GM12878 (cell line): ENCODE data around the gene CEP295NL. TPM values are rescaled to one million over a fixed set of nuclear protein-coding genes. Genes with fewer than 3 reads are reported as not detected.

Experiments used
- ATAC-seq: fragments of 200-7000 bp; cut with Tn5 transposase; 3 replicates; pipeline ENCODE4 v1.9.1; 2020; ENCODE audit warnings: mild to moderate bottlenecking, moderate library complexity
- BruUV-seq: library from RNA; stranded (reverse); fragments of 400-500 nt; replicated peaks from 2 replicates; lab custom pipeline; 2021; lab: Mats Ljungman, UMichigan
- CTCF ChIA-PET: fragments of 300-600 bp; sonication (Branson Sonifier 250); formaldehyde crosslinking; extraction: SDS; loops from one replicate; lab custom pipeline; 2021; ENCODE audit warnings: inconsistent platforms; lab: Yijun Ruan, JAX
- POLR2A ChIA-PET: fragments of 350-600 bp; formaldehyde crosslinking; extraction: SDS; loops from one replicate; lab custom pipeline; 2021; ENCODE audit warnings: inconsistent platforms; lab: Charles Lee
- RAD21 ChIA-PET: fragments of 300-600 bp; sonication (Branson Sonifier 250); formaldehyde crosslinking; loops from one replicate; lab custom pipeline; 2023; ENCODE audit warnings: antibody characterized with exemption; ENCODE audit not compliant: unreplicated experiment; lab: Charles Lee
- SMC1A ChIA-PET: fragments of 300-600 bp; sonication (Branson Sonifier 250); formaldehyde crosslinking; loops from one replicate; lab custom pipeline; 2023; ENCODE audit not compliant: unreplicated experiment, uncharacterized antibody; lab: Charles Lee
- DNase-seq: peaks from one replicate; pipeline ENCODE4 v3.0.0-alpha.2; 2011; ENCODE audit warnings: low read depth, low spot score
- FAIRE-seq: peaks from 3 replicates; lab custom pipeline; 2011; peaks lifted over from hg19 to GRCh38; lab: Jason Lieb, UNC
- H2AFZ ChIP-seq: 2 replicates; pipeline ENCODE4 v1.6.0; 2011; ENCODE audit warnings: low read depth, low read length, control low read depth; ENCODE audit not compliant: control insufficient read depth
- H3K27ac ChIP-seq: 2 replicates; pipeline ENCODE4 v1.5.1; 2011; ENCODE audit warnings: control low read depth; ENCODE audit not compliant: control insufficient read depth, insufficient read depth
- H3K27me3 ChIP-seq, 2 experiments: replicated peaks in 1 of 2; 2 replicates each; pipeline versions ENCODE4 v1.6.0 to v1.6.1; 2011; ENCODE audit warnings: low read length in 1 of 2; ENCODE audit not compliant: control insufficient read depth in 2 of 2, insufficient read depth in 2 of 2
- H3K36me3 ChIP-seq, 2 experiments: 2 replicates each; pipeline ENCODE4 v1.5.1; 2011; ENCODE audit warnings: low read length in 1 of 2; ENCODE audit not compliant: control insufficient read depth in 2 of 2, insufficient read depth in 2 of 2
- H3K4me1 ChIP-seq: 2 replicates; pipeline ENCODE4 v1.6.1; 2011; ENCODE audit warnings: mild to moderate bottlenecking, low read length, moderate library complexity, mixed read lengths; ENCODE audit not compliant: control insufficient read depth, insufficient read depth
- H3K4me2 ChIP-seq: 2 replicates; pipeline ENCODE4 v1.6.0; 2011; ENCODE audit warnings: control low read depth; ENCODE audit not compliant: control insufficient read depth, insufficient read depth
- H3K4me3 ChIP-seq: fragments of 200-600 bp; sonication (generic); 2 replicates; pipeline ENCODE4 v1.5.1; 2016
- H3K79me2 ChIP-seq: 2 replicates; pipeline ENCODE4 v1.6.0; 2011; ENCODE audit warnings: low read length; ENCODE audit not compliant: control insufficient read depth, insufficient read depth
- H3K9ac ChIP-seq: 2 replicates; pipeline ENCODE4 v1.8.0; 2011; ENCODE audit warnings: low read length, control low read depth, mixed read lengths; ENCODE audit not compliant: control insufficient read depth, insufficient read depth
- H3K9me3 ChIP-seq: replicated peaks from 3 replicates; pipeline ENCODE4 v1.5.1; 2011; ENCODE audit warnings: mild to moderate bottlenecking, low read length; ENCODE audit not compliant: control insufficient read depth, insufficient read depth
- H4K20me1 ChIP-seq: 2 replicates; pipeline ENCODE4 v1.6.0; 2011; ENCODE audit not compliant: control insufficient read depth, insufficient read depth
- BCL11A ChIP-seq: IDR thresholded peaks from 2 replicates; pipeline ENCODE4 v1.6.1; 2011; ENCODE audit warnings: low read depth, low read length
- BMI1 ChIP-seq: fragments of 450-650 bp; IDR thresholded peaks from 2 replicates; pipeline ENCODE4 v1.6.1; 2016; ENCODE audit warnings: mild to moderate bottlenecking, moderate library complexity, borderline replicate concordance
- JUND ChIP-seq: IDR thresholded peaks from 2 replicates; pipeline ENCODE4 v1.6.1; 2012; ENCODE audit warnings: low read depth, mild to moderate bottlenecking, low read length, improper control_type of control experiment, moderate library complexity
- KDM1A ChIP-seq: fragments of 200-600 bp; sonication (generic); IDR thresholded peaks from 2 replicates; pipeline ENCODE4 v1.6.1; 2016; ENCODE audit warnings: borderline replicate concordance
- MEF2A ChIP-seq: IDR thresholded peaks from 2 replicates; pipeline ENCODE4 v1.6.1; 2011; ENCODE audit warnings: low read depth, mild to moderate bottlenecking, low read length, moderate library complexity; ENCODE audit not compliant: insufficient read depth
- MTA2 ChIP-seq: fragments of 450-650 bp; IDR thresholded peaks from 2 replicates; pipeline ENCODE4 v1.6.1; 2016; ENCODE audit warnings: low read depth, mild to moderate bottlenecking, moderate library complexity
- NFIC ChIP-seq: IDR thresholded peaks from 2 replicates; pipeline ENCODE4 v1.6.1; 2012; ENCODE audit warnings: low read depth, mild to moderate bottlenecking, inconsistent platforms, low read length, moderate library complexity
- NFXL1 ChIP-seq: fragments of 450-650 bp; IDR thresholded peaks from 2 replicates; pipeline ENCODE4 v1.6.1; 2017; ENCODE audit warnings: antibody characterized with exemption, mild to moderate bottlenecking, borderline replicate concordance
- NRF1 ChIP-seq: conservative IDR thresholded peaks from 2 replicates; pipeline ENCODE4 v1.6.1; 2011; ENCODE audit warnings: mild to moderate bottlenecking, low read depth, low read length, improper control_type of control experiment
- POLR2A ChIP-seq: IDR thresholded peaks from 2 replicates; pipeline ENCODE4 v1.6.1; 2011; ENCODE audit warnings: low read depth, mild to moderate bottlenecking, low read length
- POLR2AphosphoS2 ChIP-seq: IDR thresholded peaks from 2 replicates; pipeline ENCODE4 v1.6.1; 2011; ENCODE audit warnings: low read depth, mild to moderate bottlenecking, low read length, improper control_type of control experiment, moderate library complexity
- RB1 ChIP-seq: fragments of 450-650 bp; formaldehyde crosslinking; IDR thresholded peaks from 2 replicates; pipeline ENCODE4 v1.6.1; 2017; ENCODE audit warnings: mild to moderate bottlenecking, borderline replicate concordance
- SP1 ChIP-seq: IDR thresholded peaks from one replicate; pipeline ENCODE4 v1.6.1; 2011; ENCODE audit warnings: low read depth, low read length
- SUPT20H ChIP-seq: IDR thresholded peaks from 2 replicates; pipeline ENCODE4 v1.6.1; 2011; ENCODE audit warnings: low read depth, mild to moderate bottlenecking, low read length, moderate library complexity, borderline replicate concordance; ENCODE audit not compliant: control insufficient read depth
- TAF1 ChIP-seq: IDR thresholded peaks from 2 replicates; pipeline ENCODE4 v1.6.1; 2011; ENCODE audit warnings: mild to moderate bottlenecking, low read depth, low read length, borderline replicate concordance
- YY1 ChIP-seq: IDR thresholded peaks from 2 replicates; pipeline ENCODE4 v1.6.1; 2011; ENCODE audit warnings: low read depth, mild to moderate bottlenecking, low read length
- WGBS: methylation state at CpG from one replicate; pipeline ENCODE4 v1.1.6; 2016; ENCODE audit warnings: low lambda C conversion rate; ENCODE audit not compliant: insufficient replicate concordance, insufficient coverage; ENCODE audit errors: missing lambda C conversion rate; 5-methylcytosine and 5-hydroxymethylcytosine counted together
- in situ Hi-C: fragments of 300-500 bp; cut with MboI; formaldehyde crosslinking; loops from 9 replicates; pipeline ENCODE4 v1.14.3; 2018; ENCODE audit warnings: mixed read lengths
- intact Hi-C: fragments of 100-400 bp; cut with micrococcal nuclease; formaldehyde crosslinking; loops from one replicate; pipeline ENCODE4 v1.14.2; 2022; ENCODE audit not compliant: unreplicated experiment
- polyA plus RNA-seq, 11 experiments: library from polyadenylated mRNA; depleted of rRNA in 4 of 11; unstranded in 6 of 11; stranded (reverse) in 5 of 11; fragments of >200 nt; fragmentation: Nextera tagmentation in 4 of 11; fragmentation: Illumina TruSeq in 1 of 11; extraction: Ambion mirVana in 4 of 11; extraction: Trizol in 1 of 11; gene quantifications; 1 replicate in 1 of 11; 2 replicates in 10 of 11; pipeline versions ENCODE4 v1.2.1 to v1.2.3, GENCODE V29; 2011 to 2016; ENCODE audit warnings: inconsistent platforms in 2 of 11, missing spikeins in 2 of 11, low read depth in 1 of 11
- total RNA-seq, 4 experiments: library from RNA; depleted of rRNA in 3 of 4; stranded (reverse); fragments of >200 nt in 3 of 4; fragmentation: Illumina TruSeq in 1 of 4; extraction: Trizol in 1 of 4; gene quantifications; 2 replicates each; pipeline versions ENCODE4 v1.2.1 to v1.2.3, GENCODE V29; 2013 to 2021
- TF ChIP-seq, protein P1 (sequence below): fragments of 450-650 bp; IDR thresholded peaks from 2 replicates; pipeline ENCODE4 v1.6.1; 2016; ENCODE audit warnings: mild to moderate bottlenecking
- TF ChIP-seq, protein P2 (sequence below): IDR thresholded peaks from 2 replicates; pipeline ENCODE4 v1.6.1; 2012; ENCODE audit warnings: low read depth, low read length, improper control_type of control experiment

CEP295NL gene
- total and polyA plus RNA-seq, 10 of the 15 experiments (the other 5 are each of a cell fraction or from before 2014, with no cell fraction given), result not detected

DNA sequence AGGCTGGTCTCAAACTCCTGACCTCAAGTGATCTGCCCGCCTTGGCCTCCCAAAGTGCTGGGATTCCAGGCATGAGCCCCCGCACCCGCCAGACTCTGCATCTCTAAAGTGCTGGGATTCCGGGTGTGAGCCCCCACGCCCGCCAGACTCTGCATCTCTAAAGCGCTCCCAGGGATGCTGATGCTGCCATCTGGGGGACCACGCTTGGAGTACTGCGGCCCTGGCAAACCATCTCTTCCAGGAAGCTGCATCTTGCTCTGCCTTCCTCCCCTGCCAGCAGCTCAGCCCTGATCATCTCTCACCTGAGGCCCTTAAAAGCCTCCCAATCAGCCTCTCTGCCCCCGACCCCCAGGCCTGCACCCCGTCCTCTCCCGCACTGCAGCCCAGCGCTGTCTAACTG lies 4.1 kb downstream of the CEP295NL start:
- no peak overlapping the region for H3K4me3 ChIP-seq
- FAIRE-seq (no peak), ATAC-seq (no peak), DNase-seq (no peak)
- 56% methylated on average over 13 of the region's 13 CpGs for WGBS
- RAD21 ChIA-PET, result no interaction called here
- H3K27ac ChIP-seq, result no peak overlapping the region
- BruUV-seq, result no TSS peak
- no peak overlapping the region for H2AFZ ChIP-seq
- in situ Hi-C loops (loop anchor here (5.0 kb wide), 1 partner anchor 52 kb away; no protein-coding TSS in a partner anchor), intact Hi-C loops (no loop called here)
- H3K36me3 ChIP-seq, result no peaks in the 10 kb centered on the region
- H3K79me2 ChIP-seq, result no peaks in the 10 kb centered on the region
- CTCF ChIA-PET, result no interaction called here
- POLR2A ChIA-PET, result no interaction called here
- TF ChIP-seq JUND, result no peak
- TF ChIP-seq, protein P1, sequence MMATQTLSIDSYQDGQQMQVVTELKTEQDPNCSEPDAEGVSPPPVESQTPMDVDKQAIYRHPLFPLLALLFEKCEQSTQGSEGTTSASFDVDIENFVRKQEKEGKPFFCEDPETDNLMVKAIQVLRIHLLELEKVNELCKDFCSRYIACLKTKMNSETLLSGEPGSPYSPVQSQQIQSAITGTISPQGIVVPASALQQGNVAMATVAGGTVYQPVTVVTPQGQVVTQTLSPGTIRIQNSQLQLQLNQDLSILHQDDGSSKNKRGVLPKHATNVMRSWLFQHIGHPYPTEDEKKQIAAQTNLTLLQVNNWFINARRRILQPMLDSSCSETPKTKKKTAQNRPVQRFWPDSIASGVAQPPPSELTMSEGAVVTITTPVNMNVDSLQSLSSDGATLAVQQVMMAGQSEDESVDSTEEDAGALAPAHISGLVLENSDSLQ, result no peak
- no peak for TF ChIP-seq BMI1
- no peak for TF ChIP-seq BCL11A
- no peak for TF ChIP-seq YY1
- H3K27me3 ChIP-seq, result 0 out of 4 replicates have a peak, but pooled peaks cover 0 to 2% of the 10 kb centered on the region in 2 experiments
- H4K20me1 ChIP-seq, result no peaks in the 10 kb centered on the region
- H3K4me2 ChIP-seq, result no peak overlapping the region
- no peak overlapping the region for H3K9ac ChIP-seq
- SMC1A ChIA-PET, result no interaction called here
- H3K9me3 ChIP-seq, result no peaks in the 10 kb centered on the region
- no peaks in the 10 kb centered on the region for H3K4me1 ChIP-seq

DNA sequence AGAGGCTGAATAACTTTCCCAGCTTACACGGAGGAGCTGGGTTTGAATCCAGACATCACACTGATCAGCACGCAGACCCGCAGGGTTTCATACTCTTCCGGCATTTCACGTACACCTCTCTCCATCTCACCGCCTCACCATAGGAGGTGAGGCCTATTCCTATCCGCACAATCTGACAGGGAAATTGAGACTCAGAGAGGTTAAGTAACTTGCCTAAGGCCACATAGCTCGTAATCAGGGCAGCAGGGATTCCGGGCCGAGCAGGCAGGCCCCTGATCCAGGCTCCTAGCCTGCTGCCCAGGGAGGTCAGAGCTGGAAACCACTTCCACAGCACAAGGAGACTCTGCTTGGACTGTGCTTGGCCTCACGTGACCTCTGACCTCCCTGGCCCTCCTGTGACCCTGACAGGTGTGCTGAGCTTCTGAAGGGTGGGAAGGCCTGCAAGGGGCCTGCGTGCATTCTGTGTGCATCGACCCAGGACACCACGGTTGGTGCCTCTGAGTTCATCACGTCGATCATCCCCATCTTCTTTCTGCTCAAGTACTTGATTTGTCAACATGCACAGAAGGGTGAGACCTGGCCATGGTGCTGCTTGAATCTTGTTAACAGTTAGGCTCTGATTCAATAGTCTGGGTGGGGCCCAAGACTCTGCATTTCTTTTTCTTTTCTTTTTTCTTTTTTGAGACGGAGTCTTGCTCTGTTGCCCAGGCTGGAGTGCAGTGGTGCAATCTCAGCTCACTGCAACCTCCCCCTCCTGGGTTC lies 4.7 kb downstream of the CEP295NL start:
- H3K79me2 ChIP-seq, result no peaks in the 10 kb centered on the region
- POLR2A ChIA-PET, result no interaction called here
- no peaks in the 10 kb centered on the region for H4K20me1 ChIP-seq
- DNase-seq (no peak), FAIRE-seq (no peak), ATAC-seq (no peak)
- H3K4me1 ChIP-seq, result no peaks in the 10 kb centered on the region
- no peaks in the 10 kb centered on the region for H3K36me3 ChIP-seq
- 0 out of 4 replicates have a peak, but pooled peaks cover 0 to 2% of the 10 kb centered on the region in 2 experiments for H3K27me3 ChIP-seq
- in situ Hi-C loops (loop anchor here (5.0 kb wide), 1 partner anchor 51 kb away; no protein-coding TSS in a partner anchor), intact Hi-C loops (no loop called here)
- CTCF ChIA-PET, result no interaction called here
- WGBS, result 33% methylated on average over 17 of the region's 17 CpGs
- no peaks in the 10 kb centered on the region for H3K9me3 ChIP-seq
- H3K4me3 ChIP-seq, result no peak overlapping the region
- no peak overlapping the region for H3K27ac ChIP-seq
- BruUV-seq, result no TSS peak
- H3K4me2 ChIP-seq, result no peak overlapping the region
- RAD21 ChIA-PET, result no interaction called here
- no peak overlapping the region for H3K9ac ChIP-seq
- SMC1A ChIA-PET, result no interaction called here
- no peak overlapping the region for H2AFZ ChIP-seq
- TF ChIP-seq MEF2A (no peak), POLR2AphosphoS2 (no peak), MTA2 (no peak), KDM1A (no peak), POLR2A (no peak), TAF1 (no peak), SUPT20H (no peak), NFIC (no peak), RB1 (no peak), SP1 (no peak), NRF1 (no peak), NFXL1 (no peak)
- TF ChIP-seq, protein P2, sequence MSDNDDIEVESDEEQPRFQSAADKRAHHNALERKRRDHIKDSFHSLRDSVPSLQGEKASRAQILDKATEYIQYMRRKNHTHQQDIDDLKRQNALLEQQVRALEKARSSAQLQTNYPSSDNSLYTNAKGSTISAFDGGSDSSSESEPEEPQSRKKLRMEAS, result no peak
